HepG2 (cell line): ENCODE measurements around the gene DHX58. TPM values are rescaled to one million over a fixed set of nuclear protein-coding genes. Genes with fewer than 3 reads are reported as not detected.

Experiments used
- ARID3A ChIP-seq: IDR thresholded peaks from 2 replicates; pipeline ENCODE4 v1.6.1; 2012; ENCODE audit warnings: low read depth, low read length, improper control_type of control experiment
- EP300 ChIP-seq, 3 experiments: sonication (generic) in 1 of 3; formaldehyde crosslinking in 1 of 3; IDR thresholded peaks; 2 replicates each; pipeline versions ENCODE4 v1.5.1 to v1.6.1; 2011 to 2020; ENCODE audit warnings: low read depth in 2 of 3, low read length in 2 of 3, borderline replicate concordance in 1 of 3, improper control_type of control experiment in 1 of 3, mild to moderate bottlenecking in 1 of 3, missing genetic modification reagents in 1 of 3, moderate library complexity in 1 of 3
- GATAD1 ChIP-seq: IDR thresholded peaks from 2 replicates; pipeline ENCODE4 v1.6.1; 2016; ENCODE audit warnings: missing genetic modification reagents, missing compliant biosample characterization
- GATAD2A ChIP-seq: IDR thresholded peaks from 2 replicates; pipeline ENCODE4 v1.6.1; 2016
- MED1 ChIP-seq: sonication (generic); formaldehyde crosslinking; IDR thresholded peaks from 2 replicates; pipeline ENCODE4 v1.4.0; 2020; ENCODE audit warnings: missing genetic modification reagents
- MTA3 ChIP-seq: sonication (generic); formaldehyde crosslinking; IDR thresholded peaks from 2 replicates; pipeline ENCODE4 v1.4.0; 2020; ENCODE audit warnings: missing genetic modification reagents
- PBX2 ChIP-seq: IDR thresholded peaks from 2 replicates; pipeline ENCODE4 v1.6.1; 2016; ENCODE audit warnings: control low read depth
- PHF8 ChIP-seq: sonication (generic); formaldehyde crosslinking; IDR thresholded peaks from 2 replicates; pipeline ENCODE4 v1.5.0; 2020; ENCODE audit warnings: missing genetic modification reagents
- RNF2 ChIP-seq: fragments of 450-650 bp; conservative IDR thresholded peaks from 2 replicates; pipeline ENCODE4 v1.6.1; 2016; ENCODE audit warnings: low read depth
- SAP130 ChIP-seq: IDR thresholded peaks from 2 replicates; pipeline ENCODE4 v1.6.1; 2016; ENCODE audit warnings: low read depth
- SKI ChIP-seq: fragments of 450-650 bp; IDR thresholded peaks from one replicate; pipeline ENCODE4 v1.6.1; 2018; ENCODE audit warnings: mild to moderate bottlenecking; ENCODE audit not compliant: partially characterized antibody
- SP2 ChIP-seq: sonication (generic); formaldehyde crosslinking; IDR thresholded peaks from 2 replicates; pipeline ENCODE4 v1.5.1; 2020; ENCODE audit warnings: mild to moderate bottlenecking, missing genetic modification reagents
- SYNCRIP ChIP-seq: fragments of 200-400 bp; formaldehyde crosslinking; IDR thresholded peaks from 2 replicates; pipeline ENCODE4 v1.6.1; 2018; ENCODE audit warnings: mild to moderate bottlenecking, low read depth, low read length; ENCODE audit not compliant: insufficient read depth
- TBP ChIP-seq: sonication (generic); formaldehyde crosslinking; IDR thresholded peaks from 2 replicates; pipeline ENCODE4 v1.5.0; 2020; ENCODE audit warnings: missing genetic modification reagents
- UBTF ChIP-seq: sonication (generic); formaldehyde crosslinking; IDR thresholded peaks from 2 replicates; pipeline ENCODE4 v1.4.0; 2020; ENCODE audit warnings: mild to moderate bottlenecking, missing genetic modification reagents
- USF2 ChIP-seq, 2 experiments: sonication (generic) in 1 of 2; formaldehyde crosslinking in 1 of 2; IDR thresholded peaks; 2 replicates each; pipeline versions ENCODE4 v1.5.1 to v1.6.1; 2011 to 2020; ENCODE audit warnings: borderline replicate concordance in 1 of 2, low read depth in 1 of 2, low read length in 1 of 2, mild to moderate bottlenecking in 1 of 2, missing genetic modification reagents in 1 of 2, moderate library complexity in 1 of 2
- ZKSCAN1 ChIP-seq: fragments of 150-350 bp; IDR thresholded peaks from 2 replicates; pipeline ENCODE4 v1.6.1; 2014; ENCODE audit warnings: low read length
- ZMYM3 ChIP-seq: sonication (generic); formaldehyde crosslinking; IDR thresholded peaks from 2 replicates; pipeline ENCODE4 v1.5.1; 2020; ENCODE audit warnings: mild to moderate bottlenecking, missing genetic modification reagents
- ZNF331 ChIP-seq: sonication (generic); formaldehyde crosslinking; IDR thresholded peaks from 2 replicates; pipeline ENCODE4 v1.4.0; 2020; ENCODE audit warnings: missing genetic modification reagents
- ZNF451 ChIP-seq: sonication (generic); formaldehyde crosslinking; IDR thresholded peaks from 2 replicates; pipeline ENCODE4 v1.5.0; 2020; ENCODE audit warnings: mild to moderate bottlenecking, missing genetic modification reagents
- ZNF557 ChIP-seq: sonication (generic); formaldehyde crosslinking; IDR thresholded peaks from 2 replicates; pipeline ENCODE4 v1.4.0; 2020; ENCODE audit warnings: missing genetic modification reagents
- ZNF781 ChIP-seq: sonication (generic); formaldehyde crosslinking; IDR thresholded peaks from 2 replicates; pipeline ENCODE4 v1.5.1; 2020; ENCODE audit warnings: borderline replicate concordance, mild to moderate bottlenecking, missing genetic modification reagents; ENCODE audit errors: not compliant biosample characterization
- polyA plus RNA-seq, 8 experiments: library from polyadenylated mRNA; depleted of rRNA in 3 of 8; stranded (reverse) in 7 of 8; unstranded in 1 of 8; fragments of >200 nt; fragmentation: Illumina TruSeq in 4 of 8; extraction: Trizol in 4 of 8; gene quantifications; 2 replicates each; pipeline versions ENCODE4 v1.2.1 to v1.2.3, GENCODE V29; 2011 to 2016; ENCODE audit warnings: low read depth in 4 of 8, missing spikeins in 1 of 8, mixed read lengths in 1 of 8; ENCODE audit not compliant: insufficient read depth in 1 of 8
- total RNA-seq, 5 experiments: library from RNA; depleted of rRNA; stranded (reverse); fragments of >200 nt; fragmentation: Illumina TruSeq; extraction: Trizol; gene quantifications; 2 replicates each; pipeline ENCODE4 v1.2.3, GENCODE V29; 2016; ENCODE audit warnings: low read depth in 1 of 5

DHX58 gene
- total and polyA plus RNA-seq, 2 of the 13 experiments (the other 11 are each of a cell fraction or from before 2014, with no cell fraction given), result 6.7 to 7.8 TPM

GRCh38 chr17:42075789-42076188 lies 36.7 kb downstream of the DHX58 start (continued):
- TF ChIP-seq UBTF (0 out of 2 replicates have a peak, but pooled peaks have one; percentile 16), SYNCRIP (no peak), EP300 (IDR thresholded peaks at IDR 0.05; ENCODE audit: low read depth in 2 of 2, low read length in 2 of 2) (peak in 1 of 2 experiments; percentile 31; a peak in 1 of 4 replicates), EP300 (CRISPR knock-in tag; IDR thresholded peaks at IDR 0.05; ENCODE audit: borderline replicate concordance) (no peak), PBX2 (CRISPR knock-in tag) (no peak), MTA3 (CRISPR knock-in tag) (no peak), PHF8 (CRISPR knock-in tag) (0 out of 2 replicates have a peak, but pooled peaks have one; percentile 21), USF2 (IDR thresholded peaks at IDR 0.05; ENCODE audit: low read depth, low read length) (no peak), USF2 (CRISPR knock-in tag; IDR thresholded peaks at IDR 0.05; ENCODE audit: borderline replicate concordance) (peak; percentile 61; the same call in 1 of the 2 replicates), GATAD2A (CRISPR knock-in tag) (peak; percentile 78), ARID3A (no peak), ZKSCAN1 (no peak), ZNF451 (no peak), SKI (no peak), GATAD1 (CRISPR knock-in tag) (0 out of 2 replicates have a peak, but pooled peaks have one; percentile 8), ZMYM3 (peak; percentile 59; the same call in 1 of the 2 replicates), ZNF557 (CRISPR knock-in tag) (no peak), ZNF781 (CRISPR knock-in tag) (peak; percentile 62), SP2 (CRISPR knock-in tag) (no peak), ZNF331 (CRISPR knock-in tag) (peak; percentile 14; the same call in 1 of the 2 replicates), TBP (CRISPR knock-in tag) (no peak), SAP130 (CRISPR knock-in tag) (peak; percentile 25; the same call in 1 of the 2 replicates), MED1 (CRISPR knock-in tag) (peak; percentile 68), RNF2 (no peak)
